Skeletal muscle tissue (tissue), 4 donors: ENCODE data around the gene SNURF. TPM values are rescaled to one million over a fixed set of nuclear protein-coding genes. Genes with fewer than 3 reads are reported as not detected.
"Not testable (repeated sequence)": the region's sequence is repeated elsewhere in the genome, so short reads cannot be mapped to it uniquely, and the experiment has no call there.

Experiments used
- H3K27ac ChIP-seq: one replicate; pipeline ENCODE4 v1.7.0; 2013; ENCODE audit warnings: mild to moderate bottlenecking, low read depth, low read length, inconsistent platforms
- H3K27me3 ChIP-seq, 3 donors: one replicate each; pipeline ENCODE4 v1.7.0; 2013; ENCODE audit warnings: low read length in 3 of 3; ENCODE audit not compliant: control insufficient read depth in 3 of 3, insufficient read depth in 3 of 3
- H3K36me3 ChIP-seq, 3 donors: one replicate each; pipeline ENCODE4 v1.7.0; 2013; ENCODE audit warnings: low read length in 3 of 3; ENCODE audit not compliant: control insufficient read depth in 3 of 3, insufficient read depth in 3 of 3
- H3K4me1 ChIP-seq, 3 donors: one replicate each; pipeline ENCODE4 v1.7.0; 2013; ENCODE audit warnings: low read length in 3 of 3, mild to moderate bottlenecking in 3 of 3; ENCODE audit not compliant: control insufficient read depth in 3 of 3, insufficient read depth in 3 of 3
- H3K4me3 ChIP-seq, 3 donors: one replicate each; pipeline ENCODE4 v1.7.0; 2013; ENCODE audit warnings: low read length in 3 of 3
- H3K9ac ChIP-seq, 3 donors: one replicate each; pipeline ENCODE4 v1.7.0; 2013; ENCODE audit warnings: low read length in 3 of 3, mild to moderate bottlenecking in 3 of 3, moderate library complexity in 2 of 3, low read depth in 1 of 3
- H3K9me3 ChIP-seq, 3 donors: one replicate each; pipeline ENCODE4 v1.7.0; 2013; ENCODE audit warnings: low read length in 3 of 3; ENCODE audit not compliant: control insufficient read depth in 3 of 3
- total RNA-seq: library from RNA; depleted of rRNA; stranded (reverse); fragments of >200 nt; gene quantifications from one replicate; pipeline ENCODE4 v1.2.3, GENCODE V29; 2014
- donor health status: Osteomylitis.

SNURF gene
- total RNA-seq: 36.0 TPM

- Histone ChIP-seq H3K9ac (peak within 1 kb of the TSS; percentile 93 to 97 (median 95)), H3K4me1 (peaks cover 0 to 3% (median 2%) of the 10 kb centered on the region in 3 donors), H3K27me3 (no peaks in the 10 kb centered on the region), H3K9me3 (no peaks in the 10 kb centered on the region), H3K27ac (peak within 1 kb of the TSS; percentile 90), H3K36me3 (no peaks in the 10 kb centered on the region), H3K4me3 (peak within 1 kb of the TSS; percentile 86 to 92 (median 89))
Observed at GRCh38 chr15:24954783-24955530, at the start of gene SNURF, which contains the start of gene SNRPN. Gene SNURF (plus strand): TSS chr15:24954987. CDS start chr15:24955049, 62 bp downstream. Gene SNRPN (plus strand): TSS chr15:24954987. CDS start chr15:24974454, 19,467 bp downstream.

- H3K4me3 ChIP-seq: no peak overlapping the region
- peaks cover 0 to 2% (median 0%) of the 10 kb centered on the region in 3 donors for H3K9me3 ChIP-seq
- no peaks in the 10 kb centered on the region for H3K27me3 ChIP-seq
- no peaks in the 10 kb centered on the region for H3K4me1 ChIP-seq
- H3K9ac ChIP-seq: no peak overlapping the region
- H3K27ac ChIP-seq: no peak overlapping the region
- no peaks in the 10 kb centered on the region for H3K36me3 ChIP-seq
Observed at GRCh38 chr15:24916305-24917009, 38.3 kb upstream of the SNURF start.

GRCh38 chr15:24917431-24917830 lies 37.4 kb upstream of the SNURF start:
- no peak overlapping the region for H3K4me3 ChIP-seq
- H3K27ac ChIP-seq: no peak overlapping the region
- H3K36me3 ChIP-seq: no peaks in the 10 kb centered on the region
- no peaks in the 10 kb centered on the region for H3K27me3 ChIP-seq
- peaks cover 0 to 2% (median 0%) of the 10 kb centered on the region in 3 donors for H3K9me3 ChIP-seq
- no peak overlapping the region for H3K9ac ChIP-seq
- no peaks in the 10 kb centered on the region for H3K4me1 ChIP-seq

- H3K4me3 ChIP-seq: no peak overlapping the region
- peaks cover 0 to 2% (median 0%) of the 10 kb centered on the region in 3 donors for H3K9me3 ChIP-seq
- H3K27me3 ChIP-seq: no peaks in the 10 kb centered on the region
- no peak overlapping the region for H3K9ac ChIP-seq
- H3K27ac ChIP-seq: no peak overlapping the region
- no peaks in the 10 kb centered on the region for H3K36me3 ChIP-seq
- H3K4me1 ChIP-seq: no peaks in the 10 kb centered on the region
Observed at GRCh38 chr15:24919446-24919845, 35.3 kb upstream of the SNURF start.

- H3K9me3 ChIP-seq, H3K4me3 ChIP-seq, H3K4me1 ChIP-seq, H3K36me3 ChIP-seq, H3K9ac ChIP-seq, H3K27me3 ChIP-seq, H3K27ac ChIP-seq: not testable (repeated sequence)
Observed at GRCh38 chr15:24922781-24923180, 32.0 kb upstream of the SNURF start.

- Histone ChIP-seq H3K9me3 (peaks cover 0 to 2% (median 0%) of the 10 kb centered on the region in 3 donors), H3K27ac (no peak overlapping the region), H3K27me3 (no peaks in the 10 kb centered on the region), H3K4me1 (no peaks in the 10 kb centered on the region), H3K4me3 (no peak overlapping the region), H3K36me3 (no peaks in the 10 kb centered on the region), H3K9ac (no peak overlapping the region)
Observed at GRCh38 chr15:24924153-24924552, 30.6 kb upstream of the SNURF start.

- Histone ChIP-seq H3K27me3 (no peaks in the 10 kb centered on the region), H3K4me1 (no peaks in the 10 kb centered on the region), H3K4me3 (no peak overlapping the region), H3K9me3 (no peaks in the 10 kb centered on the region), H3K27ac (no peak overlapping the region), H3K36me3 (no peaks in the 10 kb centered on the region), H3K9ac (no peak overlapping the region)
Observed at GRCh38 chr15:24924621-24925020, 30.2 kb upstream of the SNURF start.

GRCh38 chr15:24931874-24932732 lies 22.7 kb upstream of the SNURF start:
- H3K27me3 ChIP-seq, H3K27ac ChIP-seq, H3K4me3 ChIP-seq, H3K36me3 ChIP-seq, H3K4me1 ChIP-seq, H3K9ac ChIP-seq, H3K9me3 ChIP-seq: not testable (repeated sequence)

GRCh38 chr15:24933716-24934115 lies 21.1 kb upstream of the SNURF start:
- Histone ChIP-seq H3K9ac (no peak overlapping the region), H3K9me3 (no peaks in the 10 kb centered on the region), H3K27me3 (no peaks in the 10 kb centered on the region), H3K4me3 (no peak overlapping the region), H3K27ac (no peak overlapping the region), H3K36me3 (no peaks in the 10 kb centered on the region), H3K4me1 (no peaks in the 10 kb centered on the region)
